ENCODE measurements around the gene CELF1.
A peak's percentile ranks its signal among the peaks of the same experiment; 100 is the strongest.

Gene CELF1

DNA sequence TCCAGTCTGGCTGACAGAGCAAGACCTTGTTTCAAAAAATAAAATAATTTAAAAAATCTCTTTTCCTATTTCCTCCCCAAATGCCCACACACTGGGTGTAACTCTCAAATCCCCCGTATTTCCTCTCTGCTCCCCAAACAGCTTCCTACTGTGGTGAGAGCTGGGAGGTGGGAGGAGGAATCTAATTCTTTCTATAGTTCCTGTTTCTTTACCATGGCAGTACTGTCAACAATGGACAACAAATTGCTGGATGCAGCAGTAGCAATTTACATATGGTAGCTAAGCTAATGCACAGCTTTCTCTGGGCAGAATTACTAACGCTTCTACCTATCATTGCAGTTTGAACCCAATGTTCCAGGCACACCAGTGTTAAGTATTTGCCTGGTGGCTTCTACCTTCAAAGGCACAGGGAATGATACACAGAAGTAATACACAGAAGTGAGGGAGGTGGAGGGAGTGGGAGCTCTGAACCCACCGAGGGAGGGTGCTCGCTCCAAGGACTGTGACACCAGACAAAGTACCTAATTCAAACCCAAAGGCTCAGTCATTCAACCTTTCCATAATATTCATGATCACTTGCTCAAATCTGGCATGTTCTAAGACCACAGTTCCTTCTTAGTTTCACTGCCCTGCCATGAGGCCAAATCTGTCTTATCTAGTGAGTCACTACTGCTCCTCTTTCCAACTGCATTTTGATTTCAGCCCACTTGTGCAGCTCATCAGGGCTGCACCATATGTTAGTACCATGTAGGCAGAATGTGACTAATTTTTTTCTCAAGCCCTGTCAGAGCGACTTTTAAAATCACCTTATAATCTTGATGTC is 37.9 kb downstream of the CELF1 start:
- POLR2A ChIA-PET, result interaction anchor here (0.7 kb wide), 1 partner anchor 8 kb away, joined by 6 read pairs; no protein-coding TSS in a partner anchor
- no peak for TF ChIP-seq CTCF (IDR thresholded peaks at IDR 0.05; ENCODE audit: control extremely low read depth, extremely low read depth, low read depth, missing control alignments)
- CTCF ChIA-PET, result interaction anchor here (1.1 to 2.8 kb wide), 7 partner anchors 9 to 39 kb away, joined by 3 to 11 read pairs (median 4); no protein-coding TSS in a partner anchor
- DNase-seq (ENCODE audit: extremely low spot score), result no peak

- CTCF ChIA-PET, result interaction anchor here (0.6 to 2.2 kb wide), 9 partner anchors 9 to 310 kb away, joined by 3 to 8 read pairs (median 3); no protein-coding TSS in a partner anchor
- DNase-seq (ENCODE audit: extremely low spot score), result no peak
- POLR2A ChIA-PET, result no interaction called here
- TF ChIP-seq CTCF (IDR thresholded peaks at IDR 0.05; ENCODE audit: control extremely low read depth, extremely low read depth, low read depth, missing control alignments), result no peak
These were observed 40.2 kb downstream of the CELF1 start for GRCh38 chr11:47512701-47513100.

DNA sequence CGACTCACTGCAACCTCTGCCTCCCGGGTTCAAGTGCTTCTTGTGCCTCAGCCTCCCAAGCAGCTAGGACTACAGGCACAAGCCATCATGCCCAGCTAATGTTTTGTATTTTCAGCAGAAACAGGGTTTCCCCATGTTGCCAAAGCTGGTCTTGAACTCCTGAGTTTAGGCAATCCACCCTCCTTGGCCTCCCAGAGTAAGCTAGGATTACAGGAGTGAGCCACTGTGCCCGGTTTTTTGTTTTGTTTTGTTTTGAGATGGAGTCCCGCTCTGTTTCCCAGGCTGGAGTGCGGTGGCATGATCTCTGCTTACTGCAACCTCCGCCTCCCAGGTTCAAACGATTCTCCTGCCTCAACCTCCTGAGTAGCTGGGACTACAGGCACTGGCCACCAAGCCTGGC is 41.0 kb downstream of the CELF1 start:
- ChIA-PET POLR2A (no interaction called here), CTCF (interaction anchor here (0.6 to 2.8 kb wide), 10 partner anchors 10 to 310 kb away, joined by 3 to 8 read pairs (median 3); no protein-coding TSS in a partner anchor)
- no peak for TF ChIP-seq CTCF (IDR thresholded peaks at IDR 0.05; ENCODE audit: control extremely low read depth, extremely low read depth, low read depth, missing control alignments)
- DNase-seq (ENCODE audit: extremely low spot score), result no peak

DNA sequence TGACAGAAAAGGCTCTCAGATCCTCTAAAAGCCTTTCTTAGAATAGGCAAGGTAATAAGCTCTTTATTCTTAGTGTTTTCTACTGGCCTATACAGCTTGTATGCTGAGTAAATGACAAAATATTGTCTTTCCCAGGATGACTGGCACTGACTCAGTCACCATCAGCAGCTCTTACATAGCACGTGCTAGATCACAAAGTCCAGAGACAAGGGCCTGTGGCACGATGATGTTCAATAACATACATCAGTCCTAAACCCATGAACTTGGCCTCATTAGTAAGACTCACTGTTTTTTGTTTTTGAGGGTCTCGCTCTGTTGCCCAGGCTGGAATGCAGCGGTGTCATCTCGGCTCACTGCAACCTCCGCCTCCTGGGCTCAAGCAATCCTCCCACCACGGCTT is 42.7 kb downstream of the CELF1 start:
- ChIA-PET CTCF (interaction anchor here (1.2 to 2.8 kb wide), 6 partner anchors 10 to 57 kb away, joined by 4 to 18 read pairs (median 5); partner anchors contain the start of gene CELF1), POLR2A (interaction anchor here (0.6 kb wide), 1 partner anchor 23 kb away, joined by 5 read pairs; no protein-coding TSS in a partner anchor)
- no peak for TF ChIP-seq CTCF (IDR thresholded peaks at IDR 0.05; ENCODE audit: control extremely low read depth, extremely low read depth, low read depth, missing control alignments)
- no peak for DNase-seq (ENCODE audit: extremely low spot score)

- peak; percentile 45 for DNase-seq (ENCODE audit: extremely low spot score)
- TF ChIP-seq CTCF (IDR thresholded peaks at IDR 0.05; ENCODE audit: control extremely low read depth, extremely low read depth, low read depth, missing control alignments), result no peak
- POLR2A ChIA-PET, result interaction anchor here (0.6 kb wide), 1 partner anchor 17 kb away, joined by 3 read pairs; no protein-coding TSS in a partner anchor
- CTCF ChIA-PET, result interaction anchor here (0.7 to 2.7 kb wide), 7 partner anchors 9 to 156 kb away, joined by 3 to 18 read pairs (median 4); partner anchors contain the start of gene CELF1
These were observed 43.8 kb downstream of the CELF1 start for GRCh38 chr11:47509077-47509536.

- DNase-seq (ENCODE audit: extremely low spot score), result no peak
- POLR2A ChIA-PET, result interaction anchor here (0.6 kb wide), 1 partner anchor 18 kb away, joined by 3 read pairs; no protein-coding TSS in a partner anchor
- no peak for TF ChIP-seq CTCF (IDR thresholded peaks at IDR 0.05; ENCODE audit: control extremely low read depth, extremely low read depth, low read depth, missing control alignments)
- CTCF ChIA-PET, result interaction anchor here (0.7 to 2.7 kb wide), 7 partner anchors 10 to 157 kb away, joined by 3 to 18 read pairs (median 4); partner anchors contain the start of gene CELF1
These were observed 44.5 kb downstream of the CELF1 start for GRCh38 chr11:47508240-47508957.

Data from GM10248 (cell line).